Activated CD8-positive, alpha-beta memory T cell treated with anti-CD3 and anti-CD28 coated beads, Interleukin-2, amount 50 U/mL, for 1 hour (primary cell): ENCODE data around the gene SEC31A.
A peak's percentile ranks its signal among the peaks of the same experiment; 100 is the strongest.
"Not testable (repeated sequence)": the region's sequence is repeated elsewhere in the genome, so short reads cannot be mapped to it uniquely, and the experiment has no call there.

Experiments used
- DNase-seq: peaks from one replicate; pipeline ENCODE4 v3.0.0-alpha.2; 2020; ENCODE audit errors: extremely low read depth

SEC31A gene

GRCh38 chr4:82833696-82834313 lies 57.1 kb downstream of the SEC31A start:
- no peak for DNase-seq

GRCh38 chr4:82833060-82833459 lies 57.9 kb downstream of the SEC31A start:
- not testable (repeated sequence) for DNase-seq

DNA sequence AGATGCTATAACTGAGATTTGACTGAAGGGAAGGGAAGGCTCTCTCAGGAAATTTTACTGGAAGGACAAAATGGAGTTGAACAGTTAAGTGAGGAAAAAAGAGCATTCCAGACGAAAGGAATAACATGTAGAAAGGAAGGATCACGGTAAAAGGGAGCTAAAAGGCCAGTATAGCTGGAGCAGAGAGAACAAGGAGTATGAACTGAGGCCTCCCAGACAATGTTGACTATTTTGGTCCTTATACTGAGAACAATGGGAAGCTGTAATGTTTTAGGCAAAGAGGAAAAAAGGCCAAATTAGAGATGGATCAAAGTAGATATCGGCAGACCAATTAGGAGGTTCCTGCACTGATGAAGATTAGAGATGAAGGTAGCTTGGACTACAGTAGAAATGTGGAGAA lies 65.5 kb downstream of the SEC31A start:
- DNase-seq = no peak

DNA sequence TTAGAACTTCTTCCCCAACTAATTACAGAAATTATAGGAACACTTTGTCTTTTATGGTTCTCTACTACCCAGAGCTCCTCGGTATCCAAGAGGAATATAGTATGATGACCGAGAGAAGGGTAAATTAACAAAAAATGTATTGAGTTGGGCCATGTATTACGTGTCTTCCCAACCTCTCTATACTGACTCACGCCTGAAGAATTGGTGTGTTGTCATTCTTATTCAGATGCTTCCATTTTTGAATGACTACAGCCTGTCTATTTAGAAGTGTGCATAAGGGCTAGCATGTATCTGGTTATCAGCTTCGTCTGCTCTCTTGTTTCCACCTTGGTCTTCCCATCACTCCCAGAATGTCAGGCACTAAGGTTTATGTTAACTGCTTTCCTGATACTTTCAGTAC lies 67.9 kb downstream of the SEC31A start:
- DNase-seq = no peak

GRCh38 chr4:82820689-82821088 lies 70.3 kb downstream of the SEC31A start:
- DNase-seq = no peak

GRCh38 chr4:82818664-82819662 lies 72.0 kb downstream of the SEC31A start:
- no peak for DNase-seq

- DNase-seq = not testable (repeated sequence)
Measured at GRCh38 chr4:82816874-82817273, 74.1 kb downstream of the SEC31A start.

DNA sequence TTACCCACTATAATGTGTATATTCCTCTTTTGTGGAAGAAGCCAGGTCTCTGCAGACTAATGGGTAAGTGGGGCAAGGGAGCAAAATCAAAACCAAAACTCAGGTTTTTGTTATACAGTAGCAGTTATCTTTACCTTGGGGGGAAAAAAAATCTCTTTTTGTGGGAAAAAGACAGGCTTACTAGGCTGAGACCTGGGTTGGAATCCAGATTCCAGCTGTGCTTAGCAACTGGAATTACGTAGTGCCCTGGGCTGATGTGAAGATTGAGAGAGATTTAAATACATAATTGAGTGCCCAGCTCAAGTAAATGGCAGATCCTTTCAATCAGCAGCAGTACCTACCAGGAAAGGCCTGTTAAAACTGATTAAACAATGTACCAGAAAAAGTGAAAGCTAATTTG lies 76.9 kb downstream of the SEC31A start:
- no peak for DNase-seq

DNA sequence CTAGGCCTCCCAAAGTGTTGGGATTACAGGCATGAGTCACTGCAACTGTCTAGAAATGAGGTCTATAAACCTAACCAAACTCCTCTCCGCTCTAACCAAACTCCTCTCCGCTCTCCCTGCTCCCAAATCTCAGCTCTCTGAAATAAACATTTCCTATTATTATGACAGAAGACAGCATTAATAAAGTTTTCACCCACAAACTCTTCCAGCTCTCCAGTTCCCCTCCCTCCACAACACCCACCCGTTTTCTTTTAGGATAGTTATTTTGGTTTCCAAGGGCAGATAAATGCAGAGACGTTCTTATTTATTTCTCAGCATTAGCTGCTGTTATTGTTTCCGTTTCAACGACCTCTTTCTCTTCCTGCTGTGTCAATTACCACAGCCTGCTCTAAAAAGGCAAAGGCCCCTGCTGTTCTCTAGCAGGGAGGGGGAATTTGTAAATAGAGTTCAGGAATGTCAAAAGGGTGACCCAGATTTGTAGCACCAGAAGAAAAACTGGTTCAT lies 79.1 kb downstream of the SEC31A start:
- DNase-seq = no peak

DNA sequence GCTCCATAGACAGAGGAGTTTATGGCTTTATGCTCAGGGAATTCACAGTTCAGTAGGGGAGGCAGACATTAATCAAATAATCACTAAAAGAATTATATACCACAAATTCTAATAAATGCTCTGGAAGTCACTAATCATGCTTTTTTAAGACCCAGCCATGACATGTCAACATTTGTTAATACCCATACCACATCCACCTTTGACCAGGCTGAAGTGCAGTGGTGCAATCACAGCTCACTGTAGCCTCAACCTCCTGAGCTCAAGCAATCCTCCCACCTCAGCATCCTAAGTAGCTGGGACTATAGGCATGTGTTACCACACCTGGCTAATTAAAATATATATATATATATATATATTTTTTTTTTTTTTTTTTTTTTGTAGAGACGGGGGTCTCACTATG lies 79.6 kb downstream of the SEC31A start:
- DNase-seq = no peak

- no peak for DNase-seq
Measured at GRCh38 chr4:82810176-82810575, 80.8 kb downstream of the SEC31A start.

GRCh38 chr4:82809619-82810018 lies 81.3 kb downstream of the SEC31A start:
- DNase-seq = no peak

GRCh38 chr4:82803746-82804145 lies 87.2 kb downstream of the SEC31A start:
- no peak for DNase-seq

DNA sequence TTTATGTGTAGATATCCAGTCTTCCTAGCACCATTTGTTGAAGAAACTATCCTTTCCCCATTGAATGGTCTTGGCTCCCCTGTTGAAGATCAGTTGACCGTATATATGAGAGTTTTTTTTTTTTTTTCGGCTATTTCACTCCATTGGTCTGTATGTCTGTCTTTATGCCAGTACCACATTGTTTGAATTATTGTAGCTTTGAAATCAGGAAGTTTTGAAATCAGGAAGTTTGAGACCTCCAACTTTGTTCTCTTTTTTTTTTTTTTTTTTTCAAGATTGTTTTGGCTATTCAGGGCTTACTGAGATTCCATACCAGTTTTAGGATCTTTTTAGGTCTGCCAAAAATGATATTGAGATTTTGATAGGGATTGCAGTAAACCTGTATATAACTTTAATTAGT lies 88.0 kb downstream of the SEC31A start:
- no peak for DNase-seq

DNA sequence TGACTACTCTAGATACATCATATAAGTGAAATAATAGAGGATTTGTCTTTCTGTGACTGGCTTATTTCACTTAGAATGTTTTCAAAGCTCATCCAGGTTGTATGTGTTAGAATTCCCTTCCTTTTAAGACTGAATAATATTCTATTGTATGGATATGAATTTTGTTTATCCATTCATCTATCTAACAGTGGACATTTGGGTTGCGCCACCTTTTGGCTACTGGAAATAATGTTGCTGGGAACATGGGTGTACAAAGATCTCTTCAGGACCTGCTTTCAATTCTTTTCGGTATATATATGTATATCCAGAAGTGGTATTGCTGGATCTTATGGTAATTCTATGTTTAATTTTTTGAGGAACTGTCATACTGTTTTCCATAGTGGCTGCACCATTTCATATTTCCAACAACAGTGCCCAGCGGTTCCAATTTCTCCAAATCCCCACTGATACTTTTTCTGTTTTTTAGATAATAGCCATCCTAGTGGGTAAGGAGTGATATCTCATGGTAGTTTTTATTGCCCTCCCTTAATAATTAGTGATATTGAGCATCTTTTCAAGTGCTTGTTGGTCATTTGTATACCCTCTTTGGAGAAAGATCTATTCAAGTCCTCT lies 88.9 kb downstream of the SEC31A start:
- no peak for DNase-seq

GRCh38 chr4:82799006-82799881 lies 91.7 kb downstream of the SEC31A start:
- no peak for DNase-seq

DNA sequence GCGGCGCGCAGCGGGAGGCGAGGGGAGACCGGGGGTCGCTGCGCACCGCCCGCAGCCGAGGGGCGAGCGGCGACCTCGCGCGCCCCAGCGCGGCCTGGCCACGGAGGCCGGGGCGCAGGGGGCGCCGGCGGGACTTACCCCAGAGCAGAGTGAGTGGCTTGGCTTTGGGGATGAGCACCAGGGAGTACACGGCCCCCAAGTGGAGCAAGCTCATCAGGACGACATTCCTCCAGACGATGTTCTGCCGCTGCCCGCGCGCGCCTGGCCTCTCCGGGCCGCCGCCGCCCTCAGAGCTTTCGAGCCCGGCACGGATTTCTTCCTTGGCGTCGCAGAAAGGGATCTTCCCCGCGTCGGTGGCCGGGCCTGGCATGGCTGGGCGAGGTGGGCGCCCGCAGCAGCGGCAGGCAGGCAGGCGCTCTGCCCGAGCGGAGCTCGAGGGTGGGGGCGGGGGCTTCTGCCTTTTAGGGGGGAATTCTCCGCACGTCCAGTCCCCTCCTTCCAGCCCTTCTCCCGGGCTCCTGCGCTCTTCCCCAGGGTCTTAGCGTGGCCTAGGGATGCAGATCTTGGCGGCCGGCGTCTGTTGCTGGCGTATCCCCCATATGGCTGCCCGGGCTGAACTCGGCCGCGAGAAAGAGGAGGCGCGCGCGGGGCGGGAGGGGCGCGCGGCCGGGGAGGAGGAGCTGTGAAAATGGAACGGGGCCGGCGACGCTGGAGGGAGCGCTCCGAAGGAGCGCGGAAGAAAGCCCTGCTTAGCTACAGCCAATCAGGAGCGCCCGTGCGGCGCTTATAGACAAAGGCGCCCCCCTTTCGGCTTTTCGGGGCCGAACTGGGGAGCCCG lies 92.6 kb downstream of the SEC31A start, which contains the start of gene SCD5:
Gene SCD5 (minus strand): TSS at position 629 of the 838 bp plus-strand sequence. CDS start 259 bp downstream, at position 370.
- DNase-seq = peak; percentile 17

- DNase-seq = no peak
Measured at GRCh38 chr4:82797405-82798111, 93.4 kb downstream of the SEC31A start.

DNA sequence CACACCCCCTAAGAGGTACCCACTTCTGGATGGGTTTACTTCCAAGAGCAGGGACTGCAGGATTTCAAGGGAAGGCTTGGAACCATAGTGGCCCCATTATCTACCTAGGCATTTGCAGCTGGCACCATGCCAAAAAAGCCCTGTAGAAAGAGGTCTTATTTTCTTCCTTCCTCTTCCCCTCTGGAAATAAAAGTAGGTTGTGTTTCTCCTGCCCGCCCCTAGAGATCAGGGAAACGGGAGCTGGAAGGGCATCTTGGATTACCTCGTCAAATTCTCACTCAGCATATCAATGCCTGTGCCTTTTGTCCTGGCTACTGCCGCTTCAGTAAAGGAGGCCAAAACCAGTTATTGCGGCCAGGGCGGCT lies 93.9 kb downstream of the SEC31A start:
- no peak for DNase-seq
